Uterus (tissue), 4 donors: Measurements from ENCODE around the gene CGN. TPM values are rescaled to one million over a fixed set of nuclear protein-coding genes. Genes with fewer than 3 reads are reported as not detected.

Source experiments
- DNase-seq, 2 donors: peaks; one replicate each; pipeline ENCODE4 v3.0.0-alpha.2; 2019 to 2020
- H3K27ac ChIP-seq, 2 donors: fragments of 200-600 bp; sonication (generic); 1 replicate in 1 of 2; 2 replicates in 1 of 2; pipeline ENCODE4 v1.5.1; 2016 to 2018
- H3K27me3 ChIP-seq, 2 donors: fragments of 200-600 bp; sonication (generic); one replicate each; pipeline ENCODE4 v1.5.1; 2018 to 2019; ENCODE audit warnings: control low read depth in 1 of 2
- H3K36me3 ChIP-seq, 2 donors: fragments of 200-600 bp; sonication (generic); one replicate each; pipeline ENCODE4 v1.5.1; 2019; ENCODE audit warnings: control low read depth in 1 of 2
- H3K4me1 ChIP-seq, 2 donors: fragments of 200-600 bp; sonication (generic); one replicate each; pipeline ENCODE4 v1.5.1; 2018 to 2019; ENCODE audit warnings: control low read depth in 1 of 2
- H3K4me3 ChIP-seq, 2 donors: fragments of 200-600 bp; sonication (generic); 1 replicate in 1 of 2; 2 replicates in 1 of 2; pipeline ENCODE4 v1.5.1; 2018 to 2019; ENCODE audit warnings: mild to moderate bottlenecking in 1 of 2
- H3K9me3 ChIP-seq, 2 donors: fragments of 200-600 bp; sonication (generic); one replicate each; pipeline ENCODE4 v1.5.1; 2019; ENCODE audit warnings: control low read depth in 1 of 2
- CTCF ChIP-seq, 4 experiments: fragments of 200-600 bp in 2 of 4; fragments of 450-650 bp in 2 of 4; sonication (generic) in 2 of 4; IDR thresholded peaks; one replicate each; pipeline ENCODE4 v1.5.1; 2016 to 2019; ENCODE audit warnings: antibody characterized with exemption in 4 of 4, mild to moderate bottlenecking in 2 of 4, moderate library complexity in 1 of 4
- POLR2A ChIP-seq, 2 donors: fragments of 450-650 bp; IDR thresholded peaks; one replicate each; pipeline ENCODE4 v1.6.1; 2016; ENCODE audit warnings: antibody characterized with exemption in 2 of 2, mild to moderate bottlenecking in 1 of 2, moderate library complexity in 1 of 2
- intact Hi-C: fragments of 100-400 bp; cut with DNase I; formaldehyde crosslinking; loops from one replicate; pipeline ENCODE4 v1.15.1; 2023; ENCODE audit warnings: low total_unique reads
- total RNA-seq, 4 donors: library from RNA; depleted of rRNA in 3 of 4; stranded (reverse); fragments of >200 nt in 3 of 4; gene quantifications; one replicate each; pipeline versions ENCODE4 v1.1.0 to v1.2.4, GENCODE V29; 2014 to 2023
- donor health status: DM: yes; HTN: yes; CAD: no.

Gene CGN
- total RNA-seq, 4 donors from 2014 or later, result under 0.01 to 7.3 (median 0.85) TPM

- Histone ChIP-seq H3K4me3 (peak within 1 kb of the TSS; percentile 61 to 76), H3K27ac (peak within 1 kb of the TSS; percentile 67 to 86), H3K9me3 (no peaks in the 10 kb centered on the region), H3K36me3 (no peaks in the 10 kb centered on the region), H3K27me3 (no peaks in the 10 kb centered on the region), H3K4me1 (peaks cover 0 to 4% of the 10 kb centered on the region in 2 donors)
- peak; percentile 94 to 95 for TF ChIP-seq POLR2A (IDR thresholded peaks at IDR 0.05)
- TF ChIP-seq CTCF (IDR thresholded peaks at IDR 0.05), result peak in 1 of 4 experiments; percentile 25
- intact Hi-C loops, result no loop called here
- DNase-seq, result peak; percentile 90 to 94
These were observed 29.1 kb downstream of the CGN start, which contains the start of gene TUFT1 for GRCh38 chr1:151540021-151540981. Gene TUFT1 (plus strand): TSS chr1:151540309. CDS start chr1:151540367, 58 bp downstream.

- no peak for DNase-seq
- Histone ChIP-seq H3K36me3 (no peaks in the 10 kb centered on the region), H3K4me3 (peak overlapping the region; percentile 61 to 76), H3K27me3 (no peaks in the 10 kb centered on the region), H3K9me3 (no peaks in the 10 kb centered on the region), H3K4me1 (peaks cover 0 to 4% of the 10 kb centered on the region in 2 donors), H3K27ac (peak overlapping the region; percentile 67 to 86)
- no peak for TF ChIP-seq POLR2A (IDR thresholded peaks at IDR 0.05)
- no peak for TF ChIP-seq CTCF (IDR thresholded peaks at IDR 0.05)
- intact Hi-C loops, result no loop called here
These were observed 29.8 kb downstream of the CGN start for GRCh38 chr1:151540982-151541377.

- Histone ChIP-seq H3K27ac (peak overlapping the region; percentile 51 to 86), H3K36me3 (no peaks in the 10 kb centered on the region), H3K27me3 (no peaks in the 10 kb centered on the region), H3K9me3 (no peaks in the 10 kb centered on the region), H3K4me3 (no peak overlapping the region), H3K4me1 (peaks cover 0 to 4% of the 10 kb centered on the region in 2 donors)
- no peak for DNase-seq
- no peak for TF ChIP-seq POLR2A (IDR thresholded peaks at IDR 0.05)
- TF ChIP-seq CTCF (IDR thresholded peaks at IDR 0.05), result no peak
- intact Hi-C loops, result no loop called here
These were observed 30.6 kb downstream of the CGN start for GRCh38 chr1:151541752-151542151.

GRCh38 chr1:151542710-151543129 is 31.5 kb downstream of the CGN start:
- no peak overlapping the region for H3K4me3 ChIP-seq
- H3K27ac ChIP-seq, result peak overlapping the region; percentile 51
- no peaks in the 10 kb centered on the region for H3K27me3 ChIP-seq
- no peaks in the 10 kb centered on the region for H3K9me3 ChIP-seq
- peak; percentile 23 to 46 for DNase-seq
- no peak for TF ChIP-seq POLR2A (IDR thresholded peaks at IDR 0.05)
- TF ChIP-seq CTCF (IDR thresholded peaks at IDR 0.05), result no peak
- intact Hi-C loops, result no loop called here
- H3K4me1 ChIP-seq, result peaks cover 0 to 9% of the 10 kb centered on the region in 2 donors
- H3K36me3 ChIP-seq, result no peaks in the 10 kb centered on the region

GRCh38 chr1:151545542-151545941 is 34.4 kb downstream of the CGN start:
- Histone ChIP-seq H3K27ac (peak overlapping the region in 1 of 2 donors; percentile 24), H3K36me3 (no peaks in the 10 kb centered on the region), H3K27me3 (no peaks in the 10 kb centered on the region), H3K4me3 (no peak overlapping the region), H3K9me3 (no peaks in the 10 kb centered on the region), H3K4me1 (peaks cover 0 to 9% of the 10 kb centered on the region in 2 donors)
- intact Hi-C loops, result no loop called here
- DNase-seq, result no peak
- TF ChIP-seq POLR2A (IDR thresholded peaks at IDR 0.05) (no peak), CTCF (IDR thresholded peaks at IDR 0.05) (no peak)
